Inflammatory macrophage (primary cell): ENCODE data around the gene KRT4.

Experiments used
- DNase-seq, 2 donors: peaks; one replicate each; pipeline ENCODE4 v3.0.0-alpha.2; 2020 to 2022

KRT4 gene

DNA sequence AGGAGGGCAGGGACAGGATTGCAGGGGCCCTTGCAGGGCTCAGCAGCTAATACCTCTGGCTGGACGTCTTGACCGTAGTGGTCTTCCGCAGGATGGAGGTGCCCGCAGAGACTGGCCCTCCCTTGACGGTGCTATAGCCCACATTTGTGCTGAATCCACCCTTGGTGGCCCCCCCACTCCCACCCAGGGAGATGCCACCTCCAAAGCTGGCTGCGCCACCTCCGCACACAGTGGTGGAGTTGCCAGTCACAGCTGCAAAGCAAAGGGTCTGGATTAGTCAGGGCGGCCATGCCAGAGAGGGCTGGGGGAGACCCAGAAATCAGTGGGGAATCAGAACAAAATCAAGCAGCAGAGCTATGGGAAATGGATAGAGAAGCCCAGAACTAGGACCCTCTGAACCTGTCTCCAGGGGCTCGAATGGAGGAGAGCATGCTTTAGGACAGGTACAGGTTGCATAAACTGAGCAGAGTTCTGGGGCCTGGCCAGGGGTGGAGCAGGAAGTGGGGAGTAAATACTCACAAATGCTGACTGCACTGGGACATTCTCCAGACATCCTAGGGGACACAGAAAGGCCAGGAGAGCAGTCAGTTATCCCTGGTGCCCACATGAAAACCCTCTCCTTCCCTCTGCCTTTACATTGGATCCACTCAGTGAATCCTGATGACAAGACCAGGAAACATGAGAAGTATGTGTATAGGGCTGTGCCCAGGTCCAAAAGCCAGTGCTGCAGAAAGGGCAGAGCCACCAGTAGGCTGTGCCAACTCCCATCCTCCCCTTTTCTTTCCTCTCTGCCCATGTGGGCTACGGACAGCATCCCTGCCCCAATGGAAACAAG lies 8.1 kb upstream of the KRT4 start:
- no peak for DNase-seq

DNA sequence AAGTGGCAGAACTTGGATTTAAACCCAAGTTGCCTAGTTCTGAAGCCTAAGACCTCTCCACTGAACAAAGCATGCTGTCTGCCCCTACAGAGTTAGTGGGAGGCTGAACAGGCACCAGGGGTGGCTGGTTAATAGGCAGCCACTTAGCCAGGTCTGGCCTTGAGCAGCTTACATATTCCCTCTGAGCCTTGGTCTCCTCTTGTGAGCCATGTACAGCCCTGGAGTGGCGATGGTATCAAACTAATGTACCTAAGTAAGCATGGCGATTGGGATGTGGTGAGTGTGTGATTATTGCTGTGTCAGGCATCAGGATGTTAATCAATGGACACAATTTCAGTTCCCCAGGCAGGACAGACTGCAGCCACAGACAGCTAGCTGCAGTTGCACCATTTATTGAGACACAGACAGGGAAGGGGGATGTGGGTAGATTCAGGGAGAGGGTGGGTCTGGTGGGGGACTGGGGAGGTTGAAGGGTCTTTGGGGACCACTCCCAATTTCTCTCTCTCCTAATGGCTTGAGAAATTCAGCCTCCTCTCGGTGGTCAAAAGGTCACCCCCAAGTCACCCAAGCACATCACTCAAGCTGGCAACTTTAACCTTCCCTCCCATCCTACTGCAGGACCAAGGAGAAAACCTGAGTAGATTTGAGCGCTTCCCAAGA lies 7.3 kb upstream of the KRT4 start:
- no peak for DNase-seq

DNA sequence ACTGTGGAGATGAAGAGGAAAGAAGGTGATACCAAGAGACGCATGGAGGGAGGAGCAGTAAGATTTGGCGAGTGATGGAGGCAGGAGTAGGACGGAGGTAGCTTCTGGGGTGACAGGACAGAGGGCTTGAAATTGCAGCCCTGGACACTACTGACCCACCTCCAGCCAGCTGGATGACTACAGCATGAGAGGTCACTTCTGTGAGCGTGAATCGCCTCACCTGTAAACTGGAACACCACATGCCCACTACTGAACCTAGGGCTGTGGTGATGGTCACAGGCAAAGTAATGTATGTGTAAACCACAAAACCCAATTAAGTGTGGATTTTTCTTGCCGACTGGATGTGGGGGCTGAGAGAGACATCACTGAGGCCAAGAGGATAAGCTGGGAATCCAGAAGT lies 6.6 kb upstream of the KRT4 start:
- no peak for DNase-seq

DNA sequence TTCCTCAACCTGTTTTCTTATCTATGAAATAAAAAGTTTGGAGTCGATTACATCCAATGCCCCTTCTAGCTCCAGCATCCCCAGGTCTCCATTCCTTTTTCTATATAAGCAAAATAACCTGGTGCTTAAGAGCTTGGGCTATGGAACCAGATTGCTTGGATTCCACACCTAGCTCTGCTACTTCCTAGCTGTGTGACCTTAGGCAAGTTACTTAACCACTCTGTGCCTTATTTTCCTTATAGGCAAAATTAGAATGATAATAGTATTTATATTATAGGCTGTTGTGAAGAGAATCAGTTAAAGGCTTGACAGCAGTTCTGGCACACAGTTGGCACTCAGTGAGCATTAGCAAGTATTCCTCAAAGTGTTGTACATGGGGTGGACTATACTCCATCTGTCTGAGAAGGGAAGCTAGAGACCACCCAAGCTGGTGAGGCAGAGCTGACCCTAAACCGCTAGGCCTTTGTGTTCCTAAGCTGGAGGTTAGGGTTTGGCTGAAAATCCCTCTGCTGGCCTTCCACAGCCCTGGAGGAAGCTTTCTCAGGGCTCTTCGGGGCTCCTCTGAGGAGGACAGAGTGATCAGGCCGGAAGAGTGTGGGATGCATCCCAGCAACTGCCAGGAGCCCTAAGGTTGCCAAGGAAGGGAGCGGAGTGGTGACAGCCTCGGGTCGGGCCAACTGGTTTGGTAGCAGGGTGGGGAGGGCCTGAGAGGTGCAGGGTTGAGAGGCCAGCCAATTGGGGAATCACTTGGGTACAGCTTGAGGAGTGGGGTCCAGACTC lies 6.0 kb upstream of the KRT4 start:
- no peak for DNase-seq

DNA sequence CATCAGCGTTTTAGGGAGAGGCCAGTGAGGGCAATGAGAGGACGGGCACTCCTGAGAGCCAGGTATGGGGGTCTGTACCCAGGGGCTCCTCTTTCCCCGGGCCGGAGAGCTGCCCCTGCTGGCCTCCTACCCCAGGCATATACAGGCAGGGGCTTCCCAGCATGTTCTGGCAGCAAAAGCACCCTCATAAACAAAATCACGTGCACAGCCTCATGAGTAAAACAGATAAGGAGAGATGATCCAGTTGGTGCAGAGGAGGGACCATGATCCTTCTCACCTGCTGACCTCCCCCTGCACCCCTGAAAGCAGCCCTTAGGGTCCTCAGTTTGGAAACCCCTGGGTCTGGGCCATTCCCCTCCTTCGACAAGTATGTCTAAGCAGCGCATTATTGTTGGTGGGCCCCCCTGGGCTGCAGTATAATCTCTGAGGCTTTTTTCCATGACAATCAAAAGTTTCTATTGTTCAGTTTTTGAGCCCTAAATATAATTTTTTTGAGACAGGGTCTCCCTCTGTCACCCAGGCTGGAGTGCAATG lies 5.0 kb upstream of the KRT4 start:
- no peak for DNase-seq

DNA sequence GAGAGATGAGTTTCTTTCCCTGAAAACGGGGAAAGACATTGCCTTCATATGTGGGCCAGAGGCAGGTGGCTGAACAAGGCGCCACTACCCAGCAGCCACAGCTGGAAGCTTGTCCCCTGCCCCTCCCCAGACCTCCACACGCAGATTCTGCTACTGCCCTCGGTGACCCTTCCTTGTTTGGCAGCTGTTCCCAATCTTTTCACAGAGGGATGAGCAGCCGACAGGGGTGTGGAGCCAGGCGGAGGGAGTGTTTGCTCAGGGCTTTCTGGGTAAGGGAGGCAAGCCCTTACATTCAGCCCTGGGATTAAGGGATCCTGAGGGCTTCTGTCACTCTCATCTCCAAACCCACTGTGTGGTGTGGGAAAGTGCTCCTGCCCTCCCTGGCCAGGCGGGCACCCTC lies 4.5 kb upstream of the KRT4 start:
- no peak for DNase-seq

DNA sequence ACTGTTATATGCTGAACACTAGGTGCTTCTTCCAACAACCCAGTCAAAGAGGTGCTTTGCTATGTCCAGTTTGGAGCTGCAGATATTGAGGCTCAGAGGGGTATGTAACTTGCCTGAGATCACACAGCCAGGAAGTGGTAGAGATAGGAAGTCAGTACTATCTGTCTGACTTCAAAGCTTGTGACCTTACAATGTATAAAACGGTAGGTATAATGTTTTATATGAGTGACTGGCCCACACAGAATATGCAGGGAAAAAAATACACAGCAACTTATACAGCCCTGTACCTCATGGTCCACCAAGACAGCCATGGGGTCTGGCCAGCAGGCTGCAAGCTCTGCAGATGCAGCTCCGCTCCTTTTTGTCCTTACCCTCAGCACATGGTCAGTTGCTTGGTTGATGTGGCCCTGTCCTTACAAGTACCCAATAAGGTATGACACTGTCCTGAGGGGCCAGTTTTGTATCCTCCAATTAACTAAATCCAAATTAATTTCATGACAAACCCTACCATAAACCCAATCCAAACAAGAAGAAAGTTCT lies 3.9 kb upstream of the KRT4 start:
- DNase-seq: no peak

DNA sequence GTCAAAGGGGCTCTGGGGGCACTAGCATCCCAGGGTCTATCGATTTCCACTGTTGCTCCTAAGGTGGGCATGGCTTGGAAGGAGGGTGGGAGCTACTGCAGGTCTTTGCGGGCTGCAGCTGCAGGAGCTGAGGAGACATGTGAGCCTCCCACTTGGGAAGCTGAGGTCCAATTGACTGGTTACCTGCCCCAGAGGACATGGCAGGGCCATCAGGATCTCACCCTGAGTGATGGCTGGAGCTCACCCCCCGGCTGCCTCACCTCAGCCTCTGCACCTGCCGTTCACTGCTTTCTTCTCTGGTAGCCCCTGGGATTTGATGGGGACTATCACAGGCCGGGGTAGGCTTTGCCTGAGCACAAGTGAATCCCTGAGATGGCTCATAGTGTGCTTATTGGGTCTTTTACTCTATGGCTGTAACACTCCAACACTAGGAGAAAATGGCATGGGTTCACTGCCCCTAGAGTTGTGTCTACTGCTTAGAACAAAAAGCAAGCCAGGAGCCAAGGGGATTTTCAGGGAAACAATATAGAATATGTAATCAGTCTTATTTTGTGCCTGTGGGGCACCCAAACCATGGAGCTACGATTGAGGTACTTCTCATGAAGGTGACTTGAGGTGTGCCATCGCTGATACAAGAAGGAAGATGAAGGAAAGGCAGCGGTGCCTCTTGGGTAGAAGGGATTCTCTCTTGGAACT lies 3.2 kb upstream of the KRT4 start:
- no peak for DNase-seq

DNA sequence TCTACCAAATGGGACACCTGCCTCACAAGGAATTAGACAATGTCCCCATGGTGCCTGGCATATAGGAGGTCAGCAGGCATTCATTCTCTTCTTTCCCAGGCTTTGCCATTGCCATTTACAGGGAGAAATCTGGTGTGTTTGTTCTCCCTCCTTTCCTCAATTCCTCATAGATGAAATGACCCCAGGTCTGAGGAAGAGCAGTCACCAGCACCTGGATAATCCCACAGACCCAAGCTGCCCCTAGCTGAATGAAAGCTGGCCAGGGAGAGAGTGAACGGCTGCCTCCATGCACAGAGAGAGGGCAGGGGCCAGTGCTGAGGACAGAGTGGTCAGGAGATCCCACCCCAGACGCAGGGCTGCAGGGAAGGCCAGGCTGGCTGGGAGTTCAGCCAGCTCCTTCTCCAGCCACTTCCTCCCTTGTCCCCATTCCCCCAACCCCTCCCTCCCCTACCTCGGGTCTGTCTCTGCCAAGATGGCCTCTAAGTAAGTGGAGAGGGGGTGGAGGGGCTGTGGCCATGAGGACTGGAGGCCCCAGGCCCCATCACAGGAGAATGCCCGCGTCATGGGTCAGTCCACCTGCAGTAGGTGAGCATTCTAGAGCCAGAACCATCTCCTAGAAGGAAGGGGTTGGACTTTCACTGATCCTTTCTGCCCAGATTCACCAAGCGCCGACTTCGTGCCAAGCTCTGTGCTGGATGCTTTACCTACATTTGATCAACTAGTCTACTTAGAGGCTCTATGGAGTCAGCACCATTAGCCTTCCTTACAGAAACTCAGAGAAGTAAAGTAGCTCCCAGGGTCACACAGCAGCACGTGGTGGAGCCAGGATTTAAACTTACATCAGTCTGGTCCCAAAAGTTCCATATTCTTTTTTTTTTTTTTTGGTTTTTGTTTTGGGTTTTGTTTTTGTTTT lies 2.0 kb upstream of the KRT4 start:
- DNase-seq: no peak

DNA sequence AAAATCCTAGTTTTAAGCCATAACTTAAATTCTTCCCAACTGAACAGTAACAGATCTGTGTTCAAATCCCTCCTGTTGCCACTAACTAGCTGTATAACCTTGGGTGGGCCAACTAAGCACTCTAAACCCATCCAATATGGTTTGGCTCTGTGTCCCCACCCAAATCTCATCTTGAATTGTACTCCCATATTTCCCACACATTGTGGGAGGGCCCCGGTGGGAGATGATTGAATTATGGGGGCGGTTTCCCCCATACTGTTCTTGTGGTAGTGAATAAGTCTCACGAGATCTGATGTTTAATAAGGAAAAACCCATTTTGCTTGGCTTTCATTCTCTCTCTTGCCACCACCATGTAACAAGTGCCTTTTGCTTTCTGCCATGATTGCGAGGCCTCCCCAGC lies 1.2 kb upstream of the KRT4 start:
- no peak for DNase-seq

DNA sequence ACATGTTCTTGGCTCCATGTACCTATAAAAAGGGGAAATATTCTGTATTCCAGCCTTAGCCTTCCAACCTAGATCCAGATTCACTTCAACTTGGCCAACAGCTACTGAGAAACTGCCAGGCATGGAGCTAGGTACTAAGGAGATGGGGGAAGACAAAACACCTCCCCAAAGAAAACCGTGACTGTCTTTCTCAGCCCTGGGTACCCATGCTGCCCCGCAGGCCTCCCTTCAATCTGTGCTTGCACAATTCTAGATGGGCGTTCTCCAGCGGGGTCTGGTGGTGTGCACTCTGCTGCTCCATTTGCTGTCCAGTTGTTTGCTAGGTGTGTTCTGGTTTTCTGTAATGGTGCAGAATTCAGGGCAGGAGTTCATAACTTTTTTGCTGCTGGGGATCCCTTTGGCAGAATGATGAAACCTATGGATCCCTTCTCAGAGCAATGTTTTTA lies 817 bp upstream of the KRT4 start:
- no peak for DNase-seq

DNA sequence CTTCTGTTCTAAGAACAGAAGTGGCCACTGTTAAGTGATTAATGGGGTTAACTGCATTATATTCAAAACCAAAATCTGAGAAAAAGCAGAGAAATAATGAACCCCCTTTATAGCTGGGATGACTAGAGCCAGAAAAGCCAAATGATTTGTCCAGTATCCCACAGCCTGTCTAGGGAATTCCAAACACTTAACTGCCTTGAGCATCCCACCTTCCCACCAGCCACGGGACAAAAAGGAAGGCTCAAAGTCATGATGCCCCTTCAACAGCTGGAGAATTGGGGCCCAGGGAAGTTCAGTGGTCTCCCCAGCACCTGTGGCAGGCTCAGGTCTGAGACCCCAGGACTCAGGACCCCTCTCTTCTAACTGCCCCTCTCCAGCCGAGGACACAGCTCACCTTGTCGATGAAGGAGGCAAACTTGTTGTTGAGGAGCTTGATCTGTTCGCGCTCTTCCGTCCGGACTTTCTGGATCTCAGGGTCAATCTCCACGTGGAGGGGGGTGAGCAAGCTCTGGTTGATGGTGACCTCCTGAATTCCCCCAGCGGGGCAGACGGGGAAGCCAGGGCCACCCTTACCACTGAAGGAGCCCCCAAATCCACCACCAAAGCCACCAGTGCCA lies 605 bp downstream of the KRT4 start:
- no peak for DNase-seq

DNA sequence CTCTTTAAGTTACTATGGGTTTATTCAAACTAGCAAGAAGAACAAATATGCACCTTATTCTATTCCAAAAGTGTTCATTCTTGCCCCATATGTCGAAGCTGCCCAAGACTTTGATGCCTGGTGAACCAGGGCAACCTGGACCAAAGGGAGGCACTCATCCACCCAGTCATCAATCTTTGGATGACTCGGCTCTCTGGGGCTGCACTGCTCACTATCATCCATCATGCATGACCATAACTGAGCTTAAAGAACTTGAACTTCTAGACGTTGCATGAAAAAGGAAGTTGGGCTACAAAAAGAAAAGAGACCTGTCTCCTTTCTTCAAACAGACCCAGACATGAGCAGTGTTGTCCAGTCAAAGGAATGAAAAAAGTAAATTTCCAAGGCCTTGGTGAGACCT lies 1.2 kb downstream of the KRT4 start:
- no peak for DNase-seq

DNA sequence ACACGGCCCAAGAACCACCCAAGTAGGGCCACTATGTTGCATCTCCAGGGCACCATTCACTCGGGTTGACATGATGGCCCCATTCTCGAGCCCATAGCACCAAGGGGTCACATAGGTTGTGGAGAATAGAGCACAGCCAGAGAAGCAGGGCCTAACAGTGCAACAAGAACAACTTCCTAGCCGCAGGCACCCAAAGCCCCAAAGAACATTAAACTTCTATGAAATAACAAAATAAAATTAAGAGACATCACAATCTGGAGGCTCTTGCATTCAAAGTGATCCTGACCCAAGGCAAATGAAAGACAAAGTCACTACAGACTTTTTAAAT lies 1.9 kb downstream of the KRT4 start:
- no peak for DNase-seq

DNA sequence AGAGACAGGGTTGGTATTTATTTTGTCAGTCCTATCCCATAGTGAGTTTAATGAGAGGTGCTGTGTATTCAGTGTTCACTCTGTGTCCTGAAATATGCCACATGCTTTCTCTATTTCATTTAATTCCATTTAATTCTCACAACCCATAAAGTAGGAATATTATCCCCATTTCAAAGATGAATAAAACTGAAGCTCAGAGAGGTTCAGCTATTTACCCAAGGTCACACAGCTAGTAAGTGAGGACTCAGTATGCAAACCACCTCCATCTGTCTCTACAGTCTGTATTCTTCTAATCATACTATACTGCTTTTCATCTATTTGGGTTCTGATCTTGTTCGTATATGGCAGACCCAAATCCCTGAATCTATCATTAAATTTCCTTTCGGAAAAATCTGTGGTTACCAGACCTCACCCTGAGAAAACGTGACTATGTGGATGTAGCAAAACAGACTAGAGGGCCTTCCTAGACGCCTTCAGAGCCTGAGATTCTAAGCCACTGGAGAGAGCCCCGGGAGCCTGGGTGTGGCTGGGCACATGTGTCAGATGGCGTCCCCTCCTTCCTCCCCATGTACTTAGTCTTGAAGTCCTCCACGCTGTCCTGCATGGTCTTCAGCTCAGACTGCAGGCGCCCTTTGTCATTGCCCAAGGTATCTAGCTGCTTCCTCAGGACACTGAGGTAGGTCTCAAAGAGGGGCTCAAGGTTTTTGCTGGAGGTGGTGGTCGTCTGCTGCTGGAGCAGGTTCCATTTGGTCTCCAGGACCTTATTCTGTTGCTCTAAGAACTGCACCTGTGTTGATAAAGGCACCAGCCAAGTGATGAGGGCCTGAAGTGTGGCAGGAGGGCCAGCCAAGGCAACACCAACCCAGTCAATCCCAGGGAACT lies 2.5 kb downstream of the KRT4 start:
- DNase-seq: no peak

DNA sequence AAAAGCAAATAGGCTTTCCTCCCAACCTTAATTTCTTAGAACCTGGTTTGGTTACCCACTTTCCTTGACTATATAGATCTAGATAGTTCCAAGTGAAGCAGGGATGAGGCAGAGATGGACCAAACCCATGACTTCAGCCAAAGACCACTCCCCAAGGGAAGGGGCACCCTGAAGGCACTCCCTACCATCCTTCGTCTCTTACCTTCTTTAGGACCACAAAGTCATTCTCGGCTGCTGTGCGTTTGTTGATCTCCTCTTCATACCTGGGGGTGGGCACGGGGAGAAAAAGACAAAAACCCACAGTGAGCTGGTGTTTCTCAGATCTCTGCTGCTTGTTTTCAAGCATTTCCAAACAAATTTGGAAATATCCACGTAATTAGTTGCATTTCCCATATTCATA lies 3.4 kb downstream of the KRT4 start:
- no peak for DNase-seq

DNA sequence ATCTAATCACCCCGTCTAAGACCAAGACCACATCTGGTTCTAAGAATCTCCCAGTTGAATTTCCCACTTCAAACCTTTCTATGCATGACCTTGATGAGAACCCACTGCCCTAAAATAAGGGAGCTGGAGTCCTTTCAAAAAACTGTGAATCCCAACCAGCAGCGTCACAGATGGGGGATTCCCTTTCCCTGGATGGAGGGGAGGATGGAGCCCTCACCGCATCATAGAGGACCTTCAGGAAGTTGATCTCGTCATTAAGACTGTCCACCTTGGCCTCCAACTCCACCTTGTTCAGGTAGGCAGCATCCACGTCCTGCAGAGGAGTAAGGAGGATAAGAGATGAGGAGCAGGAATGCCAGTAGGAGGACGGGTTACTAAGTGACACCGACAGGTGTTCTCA lies 4.8 kb downstream of the KRT4 start:
- DNase-seq: no peak

DNA sequence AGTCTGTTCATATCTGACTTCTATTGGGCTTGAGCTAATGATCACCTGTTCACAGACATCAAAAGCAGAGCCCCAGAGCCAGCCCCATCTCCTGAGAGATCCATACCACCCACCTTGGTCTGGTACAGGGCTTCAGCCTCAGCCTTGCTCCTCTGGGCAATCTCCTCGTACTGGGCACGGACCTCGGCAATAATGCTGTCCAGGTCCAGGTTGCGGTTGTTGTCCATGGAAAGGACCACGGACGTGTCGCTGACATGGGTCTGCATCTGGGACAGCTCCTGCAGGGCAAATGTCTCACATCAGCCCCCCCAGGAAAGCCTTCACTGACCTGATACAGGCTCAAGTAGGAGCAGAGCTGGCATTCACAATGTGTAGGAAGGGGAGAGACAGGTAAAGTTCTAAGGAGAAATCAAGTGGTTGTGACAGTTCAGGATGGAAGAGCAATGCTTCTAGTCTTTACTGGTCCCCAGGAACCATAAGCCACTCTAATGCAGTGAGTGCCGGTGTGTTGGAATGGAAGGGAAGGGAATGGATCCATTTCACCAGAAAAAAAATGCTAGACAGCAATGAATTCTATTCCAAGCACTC lies 5.2 kb downstream of the KRT4 start:
- no peak for DNase-seq
